Neural progenitor cell (in vitro differentiated cells): Measurements from ENCODE around the gene KDM3B. TPM values are rescaled to one million over a fixed set of nuclear protein-coding genes. Genes with fewer than 3 reads are reported as not detected.
A peak's percentile ranks its signal among the peaks of the same experiment; 100 is the strongest.

Experiments
- DNase-seq: peaks from one replicate; pipeline ENCODE4 v3.0.0-alpha.2; 2016; ENCODE audit warnings: low spot score
- H2AFZ ChIP-seq: fragments of 200-600 bp; sonication (generic); replicated peaks from 2 replicates; pipeline ENCODE4 v1.6.1; 2016; ENCODE audit warnings: antibody characterized with exemption
- H3F3A ChIP-seq: fragments of 200-600 bp; sonication (generic); 2 replicates; pipeline ENCODE4 v1.6.1; 2016; ENCODE audit warnings: antibody characterized with exemption, low read depth
- H3K27ac ChIP-seq: fragments of 200-600 bp; sonication (generic); 2 replicates; pipeline ENCODE4 v1.5.1; 2016; ENCODE audit warnings: mild to moderate bottlenecking
- H3K27me3 ChIP-seq: fragments of 200-600 bp; sonication (generic); 2 replicates; pipeline ENCODE4 v1.6.1; 2016; ENCODE audit warnings: mild to moderate bottlenecking, moderate library complexity
- H3K36me3 ChIP-seq: fragments of 200-600 bp; sonication (generic); 2 replicates; pipeline ENCODE4 v1.5.1; 2016
- H3K4me1 ChIP-seq: fragments of 200-600 bp; sonication (generic); 2 replicates; pipeline ENCODE4 v1.6.1; 2016; ENCODE audit warnings: mixed run types
- H3K4me2 ChIP-seq: fragments of 200-600 bp; sonication (generic); 2 replicates; pipeline ENCODE4 v1.6.1; 2016
- H3K4me3 ChIP-seq: fragments of 200-600 bp; sonication (generic); 2 replicates; pipeline ENCODE4 v1.5.1; 2016
- H3K79me2 ChIP-seq: fragments of 200-600 bp; sonication (generic); 2 replicates; pipeline ENCODE4 v1.6.1; 2016; ENCODE audit warnings: low read depth
- H3K9ac ChIP-seq: fragments of 200-600 bp; sonication (generic); 2 replicates; pipeline ENCODE4 v1.6.1; 2016
- H3K9me3 ChIP-seq: fragments of 200-600 bp; sonication (generic); 2 replicates; pipeline ENCODE4 v1.5.1; 2016; ENCODE audit warnings: low read depth
- H4K20me1 ChIP-seq: fragments of 200-600 bp; sonication (generic); 2 replicates; pipeline ENCODE4 v1.6.1; 2016; ENCODE audit warnings: low read depth
- H3K27ac Mint-ChIP-seq: 3 replicates; pipeline ENCODE4 v1.8.0; 2021; ENCODE audit warnings: mixed read lengths
- H3K27me3 Mint-ChIP-seq: 2 replicates; pipeline ENCODE4 v1.8.0; 2022; ENCODE audit warnings: low read depth, mild to moderate bottlenecking, inconsistent platforms, moderate library complexity, mixed read lengths; ENCODE audit not compliant: insufficient read depth
- H3K36me3 Mint-ChIP-seq: 3 replicates; pipeline ENCODE4 v1.8.0; 2021; ENCODE audit warnings: mixed read lengths
- H3K4me1 Mint-ChIP-seq: 3 replicates; pipeline ENCODE4 v1.8.0; 2021; ENCODE audit warnings: mixed read lengths
- H3K4me3 Mint-ChIP-seq: 3 replicates; pipeline ENCODE4 v1.8.0; 2021; ENCODE audit warnings: mild to moderate bottlenecking, moderate library complexity, mixed read lengths
- H3K9me3 Mint-ChIP-seq: 3 replicates; pipeline ENCODE4 v1.8.0; 2020; ENCODE audit warnings: mixed read lengths
- EZH2 ChIP-seq: fragments of 200-600 bp; sonication (generic); IDR thresholded peaks from 2 replicates; pipeline ENCODE4 v1.6.1; 2017; ENCODE audit warnings: antibody characterized with exemption, mild to moderate bottlenecking, moderate library complexity
- EZH2phosphoT487 ChIP-seq: fragments of 200-600 bp; sonication (generic); IDR thresholded peaks from 2 replicates; pipeline ENCODE4 v1.6.1; 2017; ENCODE audit warnings: antibody characterized with exemption
- total RNA-seq: library from RNA; depleted of rRNA; stranded (reverse); fragments of >200 nt; gene quantifications from 2 replicates; pipeline ENCODE4 v1.2.3, GENCODE V29; 2015; ENCODE audit warnings: low replicate concordance
- TF ChIP-seq, protein P1 (sequence below): fragments of 200-600 bp; sonication (generic); IDR thresholded peaks from 2 replicates; pipeline ENCODE4 v1.5.1; 2017; ENCODE audit warnings: antibody characterized with exemption, mild to moderate bottlenecking

Gene KDM3B
- total RNA-seq, 1 donor from 2014 or later: 136 TPM

DNA sequence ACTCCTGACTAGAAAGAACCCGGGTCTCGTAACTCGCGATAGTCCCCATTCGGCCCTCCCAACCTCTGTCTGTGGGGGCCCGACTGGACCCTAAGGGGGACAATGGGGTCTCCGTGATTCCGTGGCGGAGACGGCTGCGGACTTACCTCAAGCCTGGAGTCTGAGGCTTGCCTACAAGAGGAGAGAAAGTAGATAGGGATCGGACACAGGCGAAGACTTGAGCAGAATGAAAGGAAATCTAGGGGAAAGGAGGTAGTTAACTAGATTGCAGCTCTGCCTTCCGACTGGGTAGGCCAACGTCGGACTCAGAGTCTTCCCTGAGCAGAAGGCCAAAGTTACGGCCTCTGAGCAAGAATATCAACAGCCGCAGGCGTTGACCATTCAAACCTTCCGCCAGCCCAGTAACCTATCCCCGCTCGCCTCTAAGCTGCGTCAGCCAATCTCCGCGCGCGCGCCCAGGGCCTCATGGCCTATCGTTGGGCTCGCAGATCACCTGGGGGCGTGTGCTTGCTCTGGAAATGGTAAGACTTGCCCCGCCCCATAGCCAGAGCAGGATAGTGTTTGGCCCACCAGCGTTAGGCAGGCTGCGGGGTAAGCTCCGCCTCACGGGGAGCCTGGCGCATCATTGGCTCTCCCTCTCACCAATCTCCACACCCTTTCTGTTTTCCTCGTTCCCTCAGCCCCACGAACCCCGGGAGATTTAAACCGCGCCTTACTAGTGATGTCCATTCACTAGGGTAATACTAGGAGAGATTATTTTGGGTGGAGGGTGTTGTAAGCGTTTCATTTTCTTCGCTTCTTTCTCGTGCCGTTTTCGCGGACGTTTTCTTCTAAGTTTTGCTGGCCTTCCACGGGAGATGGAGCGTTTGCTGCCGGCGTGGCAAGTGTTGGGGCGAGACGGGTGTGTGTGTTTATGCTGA is 20.8 kb upstream of the KDM3B start, which contains the start of gene CDC25C:
Gene CDC25C (minus strand): TSS at position 356 of the 920 bp plus-strand sequence. CDS start 624 bp downstream, outside the sequence.
- Mint-ChIP-seq H3K27ac (peak within 1 kb of the TSS; percentile 99), H3K4me1 (peaks cover 26% of the 10 kb centered on the region), H3K36me3 (peaks cover 5% of the 10 kb centered on the region), H3K27me3 (peaks cover 4% of the 10 kb centered on the region), H3K9me3 (no peaks in the 10 kb centered on the region), H3K4me3 (peak within 1 kb of the TSS; percentile 92)
- Histone ChIP-seq H3K4me1 (peaks cover 15% of the 10 kb centered on the region), H3K36me3 (peaks cover 5% of the 10 kb centered on the region), H3K79me2 (peaks cover 25% of the 10 kb centered on the region), H3K4me3 (peak within 1 kb of the TSS; percentile 78), H4K20me1 (no peaks in the 10 kb centered on the region), H2AFZ (peak within 1 kb of the TSS; percentile 96), H3K9ac (peak within 1 kb of the TSS; percentile 71), H3F3A (peaks cover 10% of the 10 kb centered on the region), H3K4me2 (peak within 1 kb of the TSS; percentile 88), H3K27ac (no peak within 1 kb of the TSS), H3K9me3 (no peaks in the 10 kb centered on the region), H3K27me3 (no peaks in the 10 kb centered on the region)
- DNase-seq: peak; percentile 100
- TF ChIP-seq EZH2phosphoT487 (no peak), EZH2 (no peak)
- TF ChIP-seq, protein P1, sequence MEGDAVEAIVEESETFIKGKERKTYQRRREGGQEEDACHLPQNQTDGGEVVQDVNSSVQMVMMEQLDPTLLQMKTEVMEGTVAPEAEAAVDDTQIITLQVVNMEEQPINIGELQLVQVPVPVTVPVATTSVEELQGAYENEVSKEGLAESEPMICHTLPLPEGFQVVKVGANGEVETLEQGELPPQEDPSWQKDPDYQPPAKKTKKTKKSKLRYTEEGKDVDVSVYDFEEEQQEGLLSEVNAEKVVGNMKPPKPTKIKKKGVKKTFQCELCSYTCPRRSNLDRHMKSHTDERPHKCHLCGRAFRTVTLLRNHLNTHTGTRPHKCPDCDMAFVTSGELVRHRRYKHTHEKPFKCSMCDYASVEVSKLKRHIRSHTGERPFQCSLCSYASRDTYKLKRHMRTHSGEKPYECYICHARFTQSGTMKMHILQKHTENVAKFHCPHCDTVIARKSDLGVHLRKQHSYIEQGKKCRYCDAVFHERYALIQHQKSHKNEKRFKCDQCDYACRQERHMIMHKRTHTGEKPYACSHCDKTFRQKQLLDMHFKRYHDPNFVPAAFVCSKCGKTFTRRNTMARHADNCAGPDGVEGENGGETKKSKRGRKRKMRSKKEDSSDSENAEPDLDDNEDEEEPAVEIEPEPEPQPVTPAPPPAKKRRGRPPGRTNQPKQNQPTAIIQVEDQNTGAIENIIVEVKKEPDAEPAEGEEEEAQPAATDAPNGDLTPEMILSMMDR: no peak

DNA sequence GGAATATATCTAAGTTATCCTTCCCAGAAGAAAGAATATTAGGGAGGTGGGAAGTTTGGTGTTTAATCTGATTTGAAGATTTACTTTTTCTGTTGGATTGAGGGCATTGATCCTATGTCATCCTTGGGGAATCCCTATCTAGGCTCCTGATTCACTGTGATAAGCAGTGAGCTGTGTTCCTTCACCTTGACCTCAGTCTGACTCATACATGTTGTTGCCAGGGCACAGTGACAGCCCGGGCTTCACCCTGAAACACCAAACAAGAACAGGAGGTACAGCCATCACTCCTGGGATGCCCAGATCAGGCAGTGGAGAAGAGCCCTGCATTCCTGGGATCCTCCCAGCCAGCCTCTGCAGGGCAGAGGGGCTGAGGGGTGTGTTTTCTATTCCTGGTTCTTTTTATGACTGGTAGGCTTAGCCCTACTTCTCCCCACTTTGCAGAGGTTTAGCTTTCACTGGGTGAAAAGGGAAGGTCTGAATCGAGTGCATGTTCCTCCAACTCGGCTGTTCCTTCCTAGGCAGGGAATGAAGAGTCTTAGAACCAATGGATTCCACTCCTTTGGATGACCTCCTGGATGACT is 17.5 kb upstream of the KDM3B start:
- Mint-ChIP-seq H3K36me3 (peaks cover 2% of the 10 kb centered on the region), H3K4me3 (peak overlapping the region; percentile 64), H3K27me3 (peaks cover 11% of the 10 kb centered on the region), H3K27ac (peak overlapping the region; percentile 4), H3K4me1 (peaks cover 35% of the 10 kb centered on the region), H3K9me3 (no peaks in the 10 kb centered on the region)
- Histone ChIP-seq H3K4me3 (no peak overlapping the region), H3K4me2 (no peak overlapping the region), H3K27ac (no peak overlapping the region), H3K9ac (no peak overlapping the region), H3K9me3 (no peaks in the 10 kb centered on the region), H3K79me2 (peaks cover 33% of the 10 kb centered on the region), H3K27me3 (no peaks in the 10 kb centered on the region), H3F3A (peaks cover 28% of the 10 kb centered on the region), H2AFZ (no peak overlapping the region), H3K4me1 (peaks cover 27% of the 10 kb centered on the region), H4K20me1 (peaks cover 5% of the 10 kb centered on the region), H3K36me3 (no peaks in the 10 kb centered on the region)
- no peak for DNase-seq
- TF ChIP-seq EZH2phosphoT487: no peak
- TF ChIP-seq, protein P1: no peak
- no peak for TF ChIP-seq EZH2

DNA sequence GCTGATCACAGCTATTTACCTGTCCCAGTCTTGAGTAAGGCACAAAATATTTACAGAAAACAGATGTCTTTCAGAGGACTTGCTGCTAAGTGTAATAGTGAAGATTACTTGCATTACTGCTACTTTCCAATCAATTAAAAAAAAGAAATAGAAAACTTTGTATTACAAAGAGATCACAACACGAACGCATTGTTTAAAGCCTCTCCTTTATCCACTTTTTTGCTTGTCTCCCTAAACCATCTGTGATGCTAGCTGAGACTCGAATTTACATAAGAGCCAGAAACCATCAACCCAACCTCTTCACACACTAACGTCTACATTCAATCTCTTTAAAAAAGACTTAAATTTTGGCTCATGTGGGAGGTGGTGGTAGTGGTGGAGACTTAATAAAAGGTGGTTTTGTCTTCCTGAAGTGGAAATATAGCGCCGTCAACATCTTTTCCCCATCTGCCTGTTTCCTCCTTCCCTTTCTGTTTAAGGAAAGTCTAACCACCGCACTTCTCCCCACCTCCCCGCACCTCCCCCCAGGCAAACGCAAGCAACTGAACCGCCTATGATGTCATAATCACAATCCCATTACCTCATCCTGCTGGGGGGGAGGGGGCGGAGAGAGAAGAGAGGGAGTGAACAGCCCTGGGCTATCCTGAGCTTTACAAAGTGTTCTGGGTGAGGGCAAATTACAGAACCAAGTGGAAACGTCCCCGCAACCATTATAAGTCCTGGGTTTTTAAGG is 15.4 kb upstream of the KDM3B start:
- peak overlapping the region; percentile 100 for H3K27ac ChIP-seq

More for the DNA sequence above, 15.4 kb upstream of the KDM3B start:
- Mint-ChIP-seq H3K36me3 (peaks cover 10% of the 10 kb centered on the region), H3K27ac (peak overlapping the region; percentile 100), H3K9me3 (no peaks in the 10 kb centered on the region), H3K27me3 (peaks cover 7% of the 10 kb centered on the region), H3K4me1 (peaks cover 30% of the 10 kb centered on the region), H3K4me3 (peak overlapping the region; percentile 98)
- Histone ChIP-seq H3K4me3 (peak overlapping the region; percentile 84), H3K4me2 (peak overlapping the region; percentile 97), H3K36me3 (no peaks in the 10 kb centered on the region), H2AFZ (peak overlapping the region; percentile 95), H3K9me3 (no peaks in the 10 kb centered on the region), H3K9ac (peak overlapping the region; percentile 100), H3F3A (peaks cover 19% of the 10 kb centered on the region), H3K4me1 (peaks cover 26% of the 10 kb centered on the region), H3K79me2 (peaks cover 40% of the 10 kb centered on the region), H4K20me1 (peaks cover 20% of the 10 kb centered on the region), H3K27me3 (no peaks in the 10 kb centered on the region)
- no peak for DNase-seq
- TF ChIP-seq, protein P1: no peak
- TF ChIP-seq EZH2phosphoT487: no peak
- TF ChIP-seq EZH2: no peak
